HepG2 (cell line): ENCODE measurements around the gene GPRC5D. TPM values are rescaled to one million over a fixed set of nuclear protein-coding genes. Genes with fewer than 3 reads are reported as not detected.

Experiments
- ARID5B ChIP-seq: IDR thresholded peaks from 2 replicates; pipeline ENCODE4 v1.4.0; 2020; ENCODE audit warnings: mild to moderate bottlenecking, missing genetic modification reagents
- ELF3 ChIP-seq: IDR thresholded peaks from 2 replicates; pipeline ENCODE4 v1.6.1; 2016; ENCODE audit warnings: missing genetic modification reagents, missing compliant biosample characterization
- HMGXB3 ChIP-seq: sonication (generic); formaldehyde crosslinking; IDR thresholded peaks from 2 replicates; pipeline ENCODE4 v1.4.0; 2020; ENCODE audit warnings: missing genetic modification reagents, borderline replicate concordance
- HMGXB4 ChIP-seq, 2 experiments: sonication (generic) in 1 of 2; formaldehyde crosslinking in 1 of 2; IDR thresholded peaks; 2 replicates each; pipeline versions ENCODE4 v1.4.0 to v1.6.1; 2018 to 2020; ENCODE audit warnings: missing genetic modification reagents in 2 of 2, borderline replicate concordance in 1 of 2, low read depth in 1 of 2, mild to moderate bottlenecking in 1 of 2, missing biosample characterization in 1 of 2
- REPIN1 ChIP-seq: sonication (generic); formaldehyde crosslinking; IDR thresholded peaks from 2 replicates; pipeline ENCODE4 v1.8.0; 2022; ENCODE audit warnings: missing genetic modification reagents, low read depth, mild to moderate bottlenecking, borderline replicate concordance
- SRSF4 ChIP-seq: fragments of 200-400 bp; formaldehyde crosslinking; IDR thresholded peaks from one replicate; pipeline ENCODE4 v1.6.1; 2018; ENCODE audit warnings: mild to moderate bottlenecking, low read depth, low read length, moderate library complexity; ENCODE audit not compliant: poor library complexity, severe bottlenecking
- ZBTB25 ChIP-seq: IDR thresholded peaks from 2 replicates; pipeline ENCODE4 v1.6.1; 2018; ENCODE audit warnings: missing genetic modification reagents
- ZNF7 ChIP-seq: IDR thresholded peaks from 2 replicates; pipeline ENCODE4 v1.6.1; 2016; ENCODE audit warnings: missing biosample characterization, missing genetic modification reagents
- polyA plus RNA-seq, 8 experiments: library from polyadenylated mRNA; depleted of rRNA in 3 of 8; stranded (reverse) in 7 of 8; unstranded in 1 of 8; fragments of >200 nt; fragmentation: Illumina TruSeq in 4 of 8; extraction: Trizol in 4 of 8; gene quantifications; 2 replicates each; pipeline versions ENCODE4 v1.2.1 to v1.2.3, GENCODE V29; 2011 to 2016; ENCODE audit warnings: low read depth in 4 of 8, missing spikeins in 1 of 8, mixed read lengths in 1 of 8; ENCODE audit not compliant: insufficient read depth in 1 of 8
- total RNA-seq, 5 experiments: library from RNA; depleted of rRNA; stranded (reverse); fragments of >200 nt; fragmentation: Illumina TruSeq; extraction: Trizol; gene quantifications; 2 replicates each; pipeline ENCODE4 v1.2.3, GENCODE V29; 2016; ENCODE audit warnings: low read depth in 1 of 5

Gene GPRC5D
- total and polyA plus RNA-seq, 2 of the 13 experiments (the other 11 are each of a cell fraction or from before 2014, with no cell fraction given), result not detected

GRCh38 chr12:12927211-12928079 is 24.5 kb downstream of the GPRC5D start (continued):
- peak; percentile 32; the same call in 1 of the 2 replicates for TF ChIP-seq ARID5B (CRISPR knock-in tag)
- peak in 1 of 2 experiments; percentile 77; a peak in 1 of 4 replicates for TF ChIP-seq HMGXB4 (CRISPR knock-in tag; IDR thresholded peaks at IDR 0.05; ENCODE audit: borderline replicate concordance in 1 of 2, low read depth in 1 of 2)
- TF ChIP-seq ELF3, result peak; percentile 52
- TF ChIP-seq SRSF4, result no peak
- peak; percentile 83 for TF ChIP-seq HMGXB3 (CRISPR knock-in tag)
- TF ChIP-seq REPIN1 (CRISPR knock-in tag), result no peak
- TF ChIP-seq ZBTB25 (CRISPR knock-in tag), result 0 out of 2 replicates have a peak, but pooled peaks have one; percentile 48
- TF ChIP-seq ZNF7, result no peak
